IPS DF 6.9 (cell line): ENCODE results near the gene GULP1.

ENCODE experiments used
- DNase-seq: peaks from one replicate; pipeline ENCODE4 v3.0.0-alpha.2; 2013; ENCODE audit warnings: low read depth, low spot score
- H3K27ac ChIP-seq: one replicate; pipeline ENCODE4 v1.5.1; 2013; ENCODE audit warnings: low read length, control low read depth
- H3K27me3 ChIP-seq: 2 replicates; pipeline ENCODE4 v1.6.1; 2013; ENCODE audit warnings: mild to moderate bottlenecking, low read length; ENCODE audit not compliant: control insufficient read depth, insufficient read depth
- H3K36me3 ChIP-seq: 2 replicates; pipeline ENCODE4 v1.6.1; 2013; ENCODE audit warnings: low read length; ENCODE audit not compliant: control insufficient read depth, insufficient read depth
- H3K4me1 ChIP-seq: 2 replicates; pipeline ENCODE4 v1.6.1; 2013; ENCODE audit warnings: low read length; ENCODE audit not compliant: control insufficient read depth, insufficient read depth
- H3K4me3 ChIP-seq: 2 replicates; pipeline ENCODE4 v1.5.1; 2013; ENCODE audit warnings: mild to moderate bottlenecking, low read length
- H3K9me3 ChIP-seq: 2 replicates; pipeline ENCODE4 v1.6.1; 2013; ENCODE audit warnings: low read length, inconsistent platforms; ENCODE audit not compliant: control insufficient read depth, insufficient read depth
- WGBS: extraction: QIAGEN DNeasy Blood & Tissue Kit; methylation state at CpG from one replicate; pipeline ENCODE4 v1.1.7; 2013; ENCODE audit warnings: mixed read lengths, missing lambda C conversion rate; ENCODE audit not compliant: insufficient read length, insufficient coverage; 5-methylcytosine and 5-hydroxymethylcytosine counted together

Gene GULP1

DNA sequence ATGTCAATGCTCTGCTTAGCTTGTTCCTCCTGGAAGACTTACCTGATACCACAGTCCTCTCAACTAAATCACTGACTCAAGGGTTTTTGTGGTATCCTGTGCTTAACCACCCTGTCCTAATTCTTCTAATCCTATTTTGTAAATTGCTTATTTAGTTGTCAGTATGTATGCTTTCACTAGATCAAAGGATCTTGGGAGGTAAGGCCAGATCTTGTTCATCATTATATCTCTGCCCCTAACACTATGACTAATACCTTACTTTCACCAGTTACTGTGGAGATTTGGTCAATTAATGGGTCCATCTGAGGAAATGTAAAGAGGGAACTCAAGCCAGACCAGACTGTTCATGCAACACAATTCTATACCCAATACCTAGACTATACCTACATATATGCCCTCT, 203.2 kb downstream of the GULP1 start:
- Histone ChIP-seq H3K4me1 (no peaks in the 10 kb centered on the region), H3K9me3 (no peaks in the 10 kb centered on the region), H3K36me3 (no peaks in the 10 kb centered on the region), H3K4me3 (no peak overlapping the region), H3K27me3 (no peaks in the 10 kb centered on the region), H3K27ac (no peak overlapping the region)
- no peak for DNase-seq

DNA sequence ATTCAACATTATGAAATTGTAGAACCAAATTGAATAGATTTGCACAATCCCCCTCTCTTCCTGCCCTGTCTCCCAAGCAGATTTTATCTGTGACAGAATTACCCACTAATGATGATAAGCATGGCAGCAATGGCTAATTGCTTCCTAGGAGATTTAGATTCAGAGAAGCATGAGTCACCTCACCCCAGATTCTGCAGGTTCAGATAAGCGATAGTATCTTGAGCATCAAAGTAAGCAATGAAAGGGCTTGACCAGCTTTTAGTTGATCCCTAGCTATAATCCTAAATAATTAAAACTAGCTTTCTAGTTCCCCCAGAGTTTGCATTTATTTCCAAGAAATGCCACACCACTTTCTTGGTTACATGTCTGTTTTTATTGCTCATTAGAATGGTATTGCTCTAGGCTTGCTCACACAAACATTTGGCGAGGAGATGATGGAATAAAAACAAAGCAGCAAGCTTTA, 204.3 kb downstream of the GULP1 start:
- DNase-seq = no peak
- H3K36me3 ChIP-seq = no peaks in the 10 kb centered on the region
- no peak overlapping the region for H3K27ac ChIP-seq
- no peaks in the 10 kb centered on the region for H3K9me3 ChIP-seq
- WGBS = no CpG with 5 or more reads among the region's 2 CpGs
- H3K4me1 ChIP-seq = no peaks in the 10 kb centered on the region
- H3K27me3 ChIP-seq = no peaks in the 10 kb centered on the region
- no peak overlapping the region for H3K4me3 ChIP-seq

DNA sequence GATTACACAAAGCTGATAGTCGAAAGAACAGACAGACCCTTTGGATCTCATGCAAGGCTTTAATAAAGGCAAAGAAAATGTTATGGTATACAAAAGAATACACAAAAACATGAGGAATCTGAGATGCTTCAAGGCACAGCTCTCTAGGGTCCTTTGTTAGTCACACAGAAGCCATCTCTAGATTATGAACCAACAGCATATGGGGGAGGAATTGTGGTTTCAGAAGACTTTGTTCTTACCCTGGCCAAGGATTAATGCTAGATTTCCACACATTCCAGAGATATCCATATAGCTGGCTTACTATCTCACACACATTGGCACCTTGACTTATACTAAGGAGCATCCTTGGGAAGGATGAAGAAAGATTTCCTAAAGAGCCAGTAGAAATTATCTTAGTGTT, 206.1 kb downstream of the GULP1 start:
- H3K36me3 ChIP-seq = no peaks in the 10 kb centered on the region
- H3K27me3 ChIP-seq = no peaks in the 10 kb centered on the region
- no peaks in the 10 kb centered on the region for H3K9me3 ChIP-seq
- no CpG with 5 or more reads among the region's 1 CpG for WGBS
- DNase-seq = no peak
- H3K4me1 ChIP-seq = no peaks in the 10 kb centered on the region
- H3K27ac ChIP-seq = no peak overlapping the region
- no peak overlapping the region for H3K4me3 ChIP-seq

DNA sequence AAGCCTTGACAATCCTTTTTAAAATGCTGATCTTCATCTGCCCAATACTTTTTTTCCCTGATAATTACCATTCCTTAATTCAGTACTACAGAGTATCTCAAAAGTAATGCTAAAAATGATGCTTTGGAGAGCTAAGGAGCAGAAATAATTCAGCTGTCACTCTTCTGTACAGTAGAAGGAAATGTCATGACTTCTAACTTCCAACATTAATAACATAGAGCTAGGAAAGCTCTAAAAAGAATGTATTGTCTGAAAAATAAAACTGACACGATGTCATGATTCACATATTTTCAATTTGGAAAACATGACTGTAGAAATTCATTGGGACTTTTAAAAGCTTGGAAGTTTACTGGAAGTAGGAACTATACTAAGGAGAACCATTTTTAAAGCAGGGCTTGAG, 212.3 kb downstream of the GULP1 start:
- WGBS = no CpG with 5 or more reads among the region's 1 CpG
- no peaks in the 10 kb centered on the region for H3K27me3 ChIP-seq
- DNase-seq = no peak

DNA sequence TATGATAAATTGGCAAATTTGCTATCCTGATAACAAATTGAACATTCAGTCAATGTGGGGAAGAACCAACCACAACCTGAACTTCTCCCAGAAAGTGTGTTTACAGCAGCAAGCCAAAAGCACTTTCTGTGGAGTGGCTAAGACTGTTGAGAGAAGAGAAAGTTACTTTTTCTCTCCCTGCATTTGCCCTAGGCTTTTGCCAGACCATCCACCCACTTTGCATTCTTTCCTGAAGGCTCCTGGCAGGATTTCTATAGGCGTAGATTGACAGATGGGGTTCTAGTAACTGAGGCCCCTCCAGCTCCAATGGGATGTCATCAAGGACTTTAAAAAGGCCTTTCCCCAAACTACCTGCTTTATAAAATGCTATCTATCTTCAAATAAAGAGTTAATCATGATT, 215.2 kb downstream of the GULP1 start:
- no CpG with 5 or more reads among the region's 1 CpG for WGBS
- DNase-seq = no peak

More for the DNA sequence above, 212.3 kb downstream of the GULP1 start:
- Histone ChIP-seq H3K4me3 (no peak overlapping the region), H3K4me1 (no peaks in the 10 kb centered on the region; the same call in 1 of the 2 replicates), H3K9me3 (no peaks in the 10 kb centered on the region), H3K36me3 (no peaks in the 10 kb centered on the region), H3K27ac (no peak overlapping the region)

DNA sequence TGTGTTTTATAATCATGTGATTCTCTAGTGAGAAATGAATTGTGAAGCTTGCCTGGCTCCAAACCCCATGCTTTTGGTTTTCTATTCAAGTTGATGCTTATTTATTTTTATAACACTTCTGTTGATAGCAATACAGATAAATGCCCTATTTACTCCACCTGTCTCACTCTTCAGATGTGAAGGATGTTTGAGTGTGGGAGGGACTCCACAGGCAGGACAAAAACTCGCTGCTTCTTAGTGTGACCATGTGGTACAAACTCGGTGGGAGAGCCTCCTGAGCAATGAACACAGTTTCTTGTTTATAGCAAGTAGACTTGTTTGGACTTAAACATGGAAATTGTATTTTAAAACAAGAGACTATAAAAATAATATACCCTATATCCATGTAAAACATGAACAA, 219.7 kb downstream of the GULP1 start:
- Histone ChIP-seq H3K36me3 (no peaks in the 10 kb centered on the region), H3K9me3 (no peaks in the 10 kb centered on the region), H3K27me3 (no peaks in the 10 kb centered on the region), H3K4me1 (no peaks in the 10 kb centered on the region; the same call in 1 of the 2 replicates), H3K27ac (no peak overlapping the region), H3K4me3 (no peak overlapping the region)
- no peak for DNase-seq
- no CpG with 5 or more reads among the region's 2 CpGs for whole genome bisulfite sequencing

More for the DNA sequence above, 215.2 kb downstream of the GULP1 start:
- no peak overlapping the region for H3K4me3 ChIP-seq
- H3K36me3 ChIP-seq = no peaks in the 10 kb centered on the region
- no peaks in the 10 kb centered on the region for H3K27me3 ChIP-seq
- H3K27ac ChIP-seq = no peak overlapping the region
- H3K9me3 ChIP-seq = no peaks in the 10 kb centered on the region
- H3K4me1 ChIP-seq = no peaks in the 10 kb centered on the region; the same call in 1 of the 2 replicates

DNA sequence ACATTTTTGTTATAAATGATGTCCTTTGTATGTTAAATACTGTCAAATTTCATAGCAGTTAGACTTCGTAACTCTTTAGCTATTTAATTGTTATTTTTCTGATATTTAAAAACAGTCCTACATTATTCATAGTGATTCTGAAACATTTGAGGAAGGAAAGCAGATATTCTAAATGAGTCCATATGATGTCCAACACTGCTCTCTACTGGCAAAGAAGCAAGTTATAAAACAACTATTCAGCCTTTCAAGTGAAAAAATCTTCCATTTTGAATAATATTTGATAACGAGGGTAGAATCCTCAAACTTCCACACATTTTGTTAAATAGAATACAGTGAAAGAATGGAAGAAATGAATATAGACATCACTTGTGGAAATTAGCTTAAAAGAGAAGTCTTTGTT, 220.8 kb downstream of the GULP1 start:
- Histone ChIP-seq H3K27ac (no peak overlapping the region), H3K36me3 (no peaks in the 10 kb centered on the region), H3K9me3 (no peaks in the 10 kb centered on the region), H3K4me1 (no peaks in the 10 kb centered on the region; the same call in 1 of the 2 replicates), H3K4me3 (no peak overlapping the region), H3K27me3 (no peaks in the 10 kb centered on the region)
- no CpG with 5 or more reads among the region's 2 CpGs for WGBS
- DNase-seq = no peak

DNA sequence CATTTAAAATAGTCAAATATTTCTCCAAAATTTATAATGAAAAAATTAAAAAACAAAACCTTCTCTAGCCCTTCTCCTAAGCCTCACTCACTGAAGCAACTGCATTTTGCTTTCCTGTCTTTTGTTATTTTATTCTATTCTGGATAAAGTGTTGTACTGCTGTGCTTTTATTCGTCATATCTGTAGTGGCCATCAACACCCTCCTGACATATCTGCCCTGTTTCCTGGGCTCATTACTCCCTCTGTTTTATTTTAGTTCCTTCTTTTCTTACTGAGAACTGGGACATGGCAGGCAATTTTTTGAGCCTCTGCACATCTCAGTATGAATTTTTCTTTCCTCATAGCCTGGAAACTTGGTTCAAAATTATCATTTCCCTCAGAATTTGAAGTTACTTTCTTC, 224.2 kb downstream of the GULP1 start:
- Histone ChIP-seq H3K4me3 (no peak overlapping the region), H3K27me3 (no peaks in the 10 kb centered on the region), H3K36me3 (no peaks in the 10 kb centered on the region), H3K27ac (no peak overlapping the region), H3K4me1 (no peaks in the 10 kb centered on the region; the same call in 1 of the 2 replicates), H3K9me3 (no peaks in the 10 kb centered on the region)
- no CpG with 5 or more reads among the region's 1 CpG for WGBS
- DNase-seq = no peak

DNA sequence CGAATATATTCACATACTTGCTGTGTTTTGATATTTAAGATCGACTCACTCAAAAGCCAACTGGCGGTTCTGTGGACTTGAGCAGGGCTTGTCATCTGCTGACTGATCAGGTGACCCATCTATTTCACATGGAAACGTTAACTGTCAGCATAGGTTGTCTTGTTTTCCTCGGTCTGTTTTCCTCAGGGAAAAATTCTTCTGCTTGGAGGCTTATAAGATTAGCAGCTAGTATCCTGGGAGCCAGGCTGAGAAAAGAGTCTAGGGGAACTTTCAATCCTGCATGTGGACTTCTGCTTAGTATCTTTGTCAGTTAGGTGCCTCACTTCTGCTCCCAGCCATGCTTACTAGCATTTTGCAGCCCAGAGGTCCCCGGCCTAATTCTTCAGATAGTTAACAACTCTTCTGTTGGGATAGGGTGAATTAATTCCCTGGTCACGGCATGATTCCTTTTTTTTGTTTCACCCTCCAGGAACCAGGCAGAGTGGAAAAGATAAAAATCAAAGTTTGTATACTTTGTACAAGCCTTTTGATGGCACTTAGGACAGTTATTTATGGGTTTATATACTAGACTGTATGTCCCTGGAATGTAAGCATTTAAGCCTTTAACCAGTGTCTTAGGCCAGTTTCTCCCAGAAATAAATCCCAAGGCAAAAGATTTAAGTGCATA, 226.0 kb downstream of the GULP1 start:
- Histone ChIP-seq H3K9me3 (no peaks in the 10 kb centered on the region), H3K4me1 (no peaks in the 10 kb centered on the region; the same call in 1 of the 2 replicates), H3K4me3 (no peak overlapping the region), H3K27me3 (no peaks in the 10 kb centered on the region), H3K27ac (no peak overlapping the region), H3K36me3 (no peaks in the 10 kb centered on the region)
- DNase-seq = no peak
- no CpG with 5 or more reads among the region's 7 CpGs for WGBS

DNA sequence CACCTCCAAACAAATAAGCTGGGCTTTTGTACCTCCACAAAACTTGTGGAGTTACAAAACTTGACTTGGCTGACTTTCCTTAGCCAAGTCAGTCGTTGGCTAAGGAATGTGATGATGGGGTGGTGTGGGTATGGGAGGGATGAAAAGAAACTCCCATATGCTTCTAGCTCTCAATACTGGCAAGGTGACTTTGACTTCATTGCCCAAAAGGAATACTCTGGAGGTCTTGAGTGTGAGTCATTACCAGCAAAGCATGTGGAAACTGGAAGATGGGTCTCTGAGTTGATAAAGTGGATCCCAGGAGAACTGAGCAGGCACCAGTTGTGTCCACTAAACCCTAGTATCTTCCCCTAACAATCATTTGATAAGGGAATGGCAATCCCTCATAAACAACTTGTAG, 226.7 kb downstream of the GULP1 start:
- DNase-seq = no peak
- H3K4me1 ChIP-seq = no peaks in the 10 kb centered on the region; the same call in 1 of the 2 replicates
- H3K9me3 ChIP-seq = no peaks in the 10 kb centered on the region
- no CpG with 5 or more reads among the region's 1 CpG for WGBS
- no peak overlapping the region for H3K4me3 ChIP-seq
- H3K36me3 ChIP-seq = no peaks in the 10 kb centered on the region
- no peak overlapping the region for H3K27ac ChIP-seq
- no peaks in the 10 kb centered on the region for H3K27me3 ChIP-seq

DNA sequence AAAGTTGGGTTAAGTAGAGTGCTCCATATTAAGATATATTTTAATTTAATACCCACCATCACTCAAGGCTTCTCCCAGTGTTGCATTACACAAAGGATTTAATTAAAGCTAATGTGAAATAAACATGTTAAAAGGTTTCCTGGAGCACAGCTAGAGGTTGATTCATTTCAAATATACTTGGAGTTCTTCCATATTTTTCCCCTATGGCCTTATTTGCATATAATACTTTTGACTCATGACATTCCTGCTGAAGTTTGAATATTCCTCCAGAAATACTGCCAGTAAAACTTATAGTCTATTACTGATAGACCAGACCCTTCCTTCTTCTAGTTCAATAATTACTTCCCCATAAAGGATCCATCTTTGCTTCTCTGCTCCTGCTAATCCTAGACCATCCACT, 227.5 kb downstream of the GULP1 start:
- no peak overlapping the region for H3K27ac ChIP-seq

More for the DNA sequence above, 227.5 kb downstream of the GULP1 start:
- no peaks in the 10 kb centered on the region for H3K9me3 ChIP-seq
- H3K27me3 ChIP-seq = no peaks in the 10 kb centered on the region
- no peaks in the 10 kb centered on the region for H3K36me3 ChIP-seq
- no peaks in the 10 kb centered on the region; the same call in 1 of the 2 replicates for H3K4me1 ChIP-seq
- DNase-seq = no peak
- H3K4me3 ChIP-seq = no peak overlapping the region
